NB4 (cell line): ENCODE results near the gene PRH2.

Experiments used
- CTCF ChIP-seq: IDR thresholded peaks from one replicate; pipeline ENCODE4 v1.5.1; 2012; ENCODE audit warnings: low read depth, low read length
- MAX ChIP-seq: IDR thresholded peaks from 2 replicates; pipeline ENCODE4 v1.6.1; 2011; ENCODE audit warnings: low read depth, low read length
- MYC ChIP-seq: IDR thresholded peaks from 2 replicates; pipeline ENCODE4 v1.6.1; 2011; ENCODE audit warnings: low read depth, low read length
- POLR2A ChIP-seq: IDR thresholded peaks from 2 replicates; pipeline ENCODE4 v1.6.1; 2011; ENCODE audit warnings: mild to moderate bottlenecking; ENCODE audit not compliant: insufficient read length; ENCODE audit errors: extremely low read depth

GRCh38 chr12:10900530-10900929 is 28.5 kb upstream of the PRH2 start:
- TF ChIP-seq CTCF (no peak), POLR2A (no peak), MYC (no peak), MAX (no peak)
